Brain microvascular endothelial cell (primary cell): ENCODE results near the gene RPL11.

Experiments used
- DNase-seq: peaks from one replicate; pipeline ENCODE4 v3.0.0-alpha.2; 2020
- H3K27ac ChIP-seq: fragments of 250-450 bp; sonication (Bioruptor Pico); 2 replicates; pipeline ENCODE4 v1.5.1; 2020; ENCODE audit warnings: mild to moderate bottlenecking, moderate library complexity
- H3K27me3 ChIP-seq: fragments of 250-450 bp; sonication (Bioruptor Pico); replicated peaks from 2 replicates; pipeline ENCODE4 v1.5.1; 2020; ENCODE audit warnings: mild to moderate bottlenecking
- H3K36me3 ChIP-seq: fragments of 250-450 bp; sonication (Bioruptor Pico); replicated peaks from 2 replicates; pipeline ENCODE4 v1.5.1; 2020; ENCODE audit warnings: mild to moderate bottlenecking
- H3K4me3 ChIP-seq: 2 replicates; pipeline ENCODE4 v1.5.1; 2011; ENCODE audit warnings: low read depth, mild to moderate bottlenecking, control low read depth, low read length, moderate library complexity
- in situ Hi-C: cut with HindIII; loops from 2 replicates; pipeline ENCODE4 v1.10.0; 2017; ENCODE audit warnings: low sequenced_read_pairs, low pct_ligation_motif_present
- TF ChIP-seq, protein P1 (sequence below): IDR thresholded peaks from 2 replicates; pipeline ENCODE4 v1.5.1; 2011; ENCODE audit warnings: low read depth, mild to moderate bottlenecking, moderate library complexity, low read length, control low read depth, inconsistent platforms; ENCODE audit errors: missing control alignments

Gene RPL11

DNA sequence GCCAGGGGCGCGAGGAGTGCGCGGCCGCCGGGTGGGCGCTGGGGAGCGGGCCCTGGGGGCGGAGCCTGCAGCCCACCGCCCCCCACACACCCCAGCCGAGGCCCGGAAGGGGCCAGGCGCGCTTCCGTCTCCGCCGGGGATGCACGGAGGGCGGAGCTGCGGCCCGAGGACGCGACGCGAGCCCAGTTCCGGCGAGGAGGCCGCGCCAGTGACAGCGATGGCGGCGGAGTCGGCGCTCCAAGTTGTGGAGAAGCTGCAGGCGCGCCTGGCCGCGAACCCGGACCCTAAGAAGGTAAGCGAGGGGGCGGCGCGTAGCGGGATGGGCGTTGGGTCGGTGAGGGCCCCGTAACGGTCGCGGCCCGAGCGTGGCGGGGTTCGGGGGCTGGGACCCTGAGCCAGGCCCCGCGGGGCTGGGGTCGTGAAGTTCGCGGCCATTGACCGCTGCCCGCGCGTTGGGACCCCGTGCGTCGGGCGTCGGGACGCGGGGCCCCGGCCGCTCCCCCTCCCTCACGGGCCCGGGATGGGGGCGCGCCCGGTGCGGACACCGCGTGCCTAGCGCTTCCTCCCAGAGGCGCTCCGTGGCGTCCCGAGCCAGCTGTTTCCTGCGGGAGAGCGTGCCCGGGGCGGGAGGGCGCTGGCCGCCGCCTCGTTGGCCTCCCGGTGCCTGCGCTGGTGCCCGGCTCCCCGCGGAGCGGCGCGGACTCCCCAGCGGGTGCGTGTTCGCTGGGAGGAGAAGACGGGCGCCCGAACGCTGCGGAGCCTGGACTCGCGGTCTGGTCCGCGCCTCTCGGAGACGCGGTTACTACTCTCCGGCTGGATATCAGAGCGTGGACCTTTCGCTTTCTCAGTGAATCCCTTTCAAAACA, 51.9 kb downstream of the RPL11 start, which contains the start of gene ELOA:
Gene ELOA (plus strand): TSS at position 185 of the 866 bp plus-strand sequence. CDS start 33 bp downstream, at position 218.
- H3K27ac ChIP-seq, result peak within 1 kb of the TSS; percentile 67
- peaks cover 4% of the 10 kb centered on the region for H3K36me3 ChIP-seq
- H3K4me3 ChIP-seq, result peak within 1 kb of the TSS; percentile 81
- in situ Hi-C loops, result no loop called here
- H3K27me3 ChIP-seq, result no peaks in the 10 kb centered on the region
- no peak for DNase-seq
- TF ChIP-seq, protein P1, sequence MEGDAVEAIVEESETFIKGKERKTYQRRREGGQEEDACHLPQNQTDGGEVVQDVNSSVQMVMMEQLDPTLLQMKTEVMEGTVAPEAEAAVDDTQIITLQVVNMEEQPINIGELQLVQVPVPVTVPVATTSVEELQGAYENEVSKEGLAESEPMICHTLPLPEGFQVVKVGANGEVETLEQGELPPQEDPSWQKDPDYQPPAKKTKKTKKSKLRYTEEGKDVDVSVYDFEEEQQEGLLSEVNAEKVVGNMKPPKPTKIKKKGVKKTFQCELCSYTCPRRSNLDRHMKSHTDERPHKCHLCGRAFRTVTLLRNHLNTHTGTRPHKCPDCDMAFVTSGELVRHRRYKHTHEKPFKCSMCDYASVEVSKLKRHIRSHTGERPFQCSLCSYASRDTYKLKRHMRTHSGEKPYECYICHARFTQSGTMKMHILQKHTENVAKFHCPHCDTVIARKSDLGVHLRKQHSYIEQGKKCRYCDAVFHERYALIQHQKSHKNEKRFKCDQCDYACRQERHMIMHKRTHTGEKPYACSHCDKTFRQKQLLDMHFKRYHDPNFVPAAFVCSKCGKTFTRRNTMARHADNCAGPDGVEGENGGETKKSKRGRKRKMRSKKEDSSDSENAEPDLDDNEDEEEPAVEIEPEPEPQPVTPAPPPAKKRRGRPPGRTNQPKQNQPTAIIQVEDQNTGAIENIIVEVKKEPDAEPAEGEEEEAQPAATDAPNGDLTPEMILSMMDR, result no peak

DNA sequence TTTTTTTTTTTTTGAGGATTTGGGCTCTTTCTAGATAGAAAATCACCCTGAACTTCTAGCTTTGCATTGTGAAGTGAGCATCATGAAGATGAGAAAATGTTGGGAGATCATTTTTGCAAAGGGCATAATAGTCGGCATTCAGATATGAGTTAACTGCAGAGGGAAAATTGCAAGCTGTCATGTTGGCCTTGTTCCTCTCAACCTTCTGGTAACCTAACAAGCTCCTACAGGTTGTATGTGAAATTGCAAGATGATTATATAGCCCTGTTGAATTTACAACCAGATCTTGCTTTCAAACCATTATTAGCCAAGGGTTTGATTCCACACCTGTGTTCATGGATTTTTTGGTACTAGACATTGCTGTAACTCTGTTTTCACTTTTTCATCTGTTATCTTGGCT, 53.9 kb downstream of the RPL11 start:
- H3K27me3 ChIP-seq, result no peaks in the 10 kb centered on the region
- in situ Hi-C loops, result no loop called here
- peaks cover 12% of the 10 kb centered on the region for H3K36me3 ChIP-seq
- H3K4me3 ChIP-seq, result no peak overlapping the region
- TF ChIP-seq, protein P1, result peak; percentile 42
- no peak for DNase-seq
- no peak overlapping the region for H3K27ac ChIP-seq
